ENCODE results near the gene SMC1B.
"Not testable (repeated sequence)": the region's sequence is repeated elsewhere in the genome, so short reads cannot be mapped to it uniquely, and the experiment has no call there.

The SMC1B gene

DNA sequence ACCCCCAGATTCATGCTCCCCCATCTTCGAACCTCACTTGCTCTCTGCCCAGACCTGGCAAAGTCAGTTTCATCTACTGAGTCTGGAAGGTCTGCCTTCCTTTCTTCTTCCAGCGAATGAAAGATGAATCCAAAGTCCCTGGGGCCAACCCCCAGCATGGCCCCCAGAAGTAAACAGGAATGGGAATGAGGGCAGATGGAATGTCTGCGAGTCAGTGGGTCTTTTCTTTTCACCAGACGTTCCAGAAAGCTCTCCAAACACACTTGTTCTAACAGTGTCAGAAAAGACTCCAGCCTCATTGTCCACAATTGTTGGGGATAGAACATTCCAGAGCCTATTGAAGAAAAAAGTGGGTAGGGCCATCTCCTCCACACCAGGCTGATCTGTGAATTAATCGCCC, 28.7 kb upstream of the SMC1B start:
- no peak for DNase-seq (ENCODE audit: low read depth)

DNA sequence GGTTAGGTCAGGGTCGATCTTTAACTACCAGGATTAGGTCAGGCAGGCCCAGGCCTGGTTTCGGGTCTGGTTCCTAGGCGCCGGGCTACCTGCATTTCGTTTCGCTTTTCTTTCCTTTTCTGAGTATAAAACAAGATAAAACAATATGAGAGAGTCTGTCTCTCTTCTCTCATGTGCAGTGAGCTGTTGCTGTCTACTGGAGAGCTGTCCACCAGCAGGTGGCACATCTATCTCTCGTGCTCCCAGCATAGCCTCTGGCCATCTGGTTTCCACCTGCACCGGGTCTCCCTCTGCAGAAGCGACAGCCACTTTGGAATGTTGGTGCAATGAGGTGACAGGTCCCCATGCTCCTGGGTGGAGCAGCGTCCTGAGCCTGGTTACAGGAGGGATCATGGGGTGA, 27.7 kb upstream of the SMC1B start:
- DNase-seq (ENCODE audit: low read depth) = peak; percentile 64

DNA sequence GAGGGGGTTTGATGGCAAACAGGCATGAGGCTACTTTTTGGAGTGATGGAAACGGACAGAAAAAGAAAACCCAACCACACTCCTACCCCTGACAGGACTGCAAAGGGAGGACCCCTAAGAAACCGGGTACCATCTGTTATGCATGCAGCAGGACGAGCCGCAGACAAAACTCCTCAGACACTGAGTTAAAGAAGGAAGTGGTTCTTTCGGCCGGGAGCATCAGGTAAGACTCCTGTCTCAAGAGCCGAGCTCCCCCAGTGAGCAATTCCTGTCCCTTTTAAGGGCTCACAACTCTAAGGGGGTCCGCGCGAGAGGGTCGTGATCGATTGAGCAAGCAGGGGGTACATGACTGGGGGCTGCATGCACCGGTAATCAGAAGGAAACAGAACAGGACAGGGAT, 27.3 kb upstream of the SMC1B start:
- DNase-seq (ENCODE audit: low read depth) = not testable (repeated sequence)

- DNase-seq (ENCODE audit: low read depth) = no peak
These were observed 24.9 kb upstream of the SMC1B start for GRCh38 chr22:45438336-45438735.

DNA sequence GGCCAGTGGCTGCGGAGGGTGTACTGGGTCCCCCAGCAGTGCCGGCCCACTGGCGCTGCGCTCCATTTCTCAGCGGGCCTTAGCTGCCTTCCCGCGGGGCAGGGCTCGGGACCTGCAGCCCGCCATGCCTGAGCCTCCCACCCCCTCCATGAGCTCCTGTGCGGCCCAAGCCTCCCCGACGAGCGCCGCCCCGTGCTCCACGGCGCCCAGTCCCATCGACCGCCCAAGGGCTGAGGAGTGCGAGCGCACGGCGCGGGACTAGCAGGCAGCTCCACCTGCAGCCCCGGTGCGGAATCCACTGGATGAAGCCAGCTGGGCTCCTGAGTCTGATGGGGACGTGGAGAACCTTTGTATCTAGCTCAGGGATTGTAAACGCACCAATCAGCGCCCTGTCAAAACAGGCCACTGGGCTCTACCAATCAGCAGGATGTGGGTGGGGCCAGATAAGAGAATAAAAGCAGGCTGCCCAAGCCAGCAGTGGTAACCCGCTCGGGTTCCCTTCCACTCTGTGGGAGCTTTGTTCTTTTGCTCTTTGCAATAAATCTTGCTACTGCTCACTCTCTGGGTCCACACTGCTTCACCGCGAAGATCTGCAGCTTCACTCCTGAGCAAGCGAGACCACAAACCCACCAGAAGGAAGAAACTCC, 23.6 kb upstream of the SMC1B start:
- DNase-seq (ENCODE audit: low read depth) = not testable (repeated sequence)

GRCh38 chr22:45435544-45436139, 22.2 kb upstream of the SMC1B start:
- DNase-seq (ENCODE audit: low read depth) = peak; percentile 87

- DNase-seq (ENCODE audit: low read depth) = no peak
These were observed 21.6 kb upstream of the SMC1B start for GRCh38 chr22:45434981-45435380.

GRCh38 chr22:45430871-45431270, 17.5 kb upstream of the SMC1B start:
- DNase-seq (ENCODE audit: low read depth) = no peak

DNA sequence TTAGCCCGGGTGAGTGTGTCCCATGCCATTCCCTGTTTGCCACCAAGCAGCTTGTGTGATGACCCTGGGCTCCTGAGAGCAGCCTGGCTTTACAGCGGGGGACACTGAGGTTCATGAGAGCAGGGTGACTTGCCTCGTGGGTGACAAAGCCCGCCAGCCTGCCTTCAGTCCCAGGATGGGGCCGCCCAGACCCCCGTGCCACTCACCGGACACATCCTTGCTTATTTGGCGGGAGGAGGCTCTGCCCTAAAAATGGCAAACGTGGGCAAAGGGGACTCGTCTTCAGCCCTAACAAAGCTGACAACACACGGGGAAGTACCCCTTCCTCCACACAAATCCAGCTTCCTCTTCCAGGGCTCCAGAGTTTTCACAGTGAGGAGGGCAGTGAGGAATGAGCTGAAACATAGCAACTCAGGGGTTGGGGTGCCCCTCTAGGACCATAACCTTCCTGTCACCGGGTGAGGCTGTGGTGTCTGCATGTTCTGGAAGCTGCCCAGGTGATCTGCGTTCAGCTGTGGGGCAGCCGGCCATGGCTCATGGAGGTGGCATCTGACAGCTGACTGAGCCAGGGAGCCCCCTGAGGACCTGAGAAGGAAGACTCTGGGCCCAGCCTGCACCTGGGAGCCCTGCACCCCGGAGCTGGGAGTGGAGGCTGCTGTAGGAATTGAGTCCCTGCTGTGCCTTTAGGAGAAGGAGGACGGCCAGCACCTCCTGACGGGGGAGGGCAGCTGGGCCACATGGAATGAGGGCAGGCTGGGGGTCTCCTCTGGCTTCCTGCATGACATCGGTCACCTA, 16.8 kb upstream of the SMC1B start:
- DNase-seq (ENCODE audit: low read depth) = no peak

DNA sequence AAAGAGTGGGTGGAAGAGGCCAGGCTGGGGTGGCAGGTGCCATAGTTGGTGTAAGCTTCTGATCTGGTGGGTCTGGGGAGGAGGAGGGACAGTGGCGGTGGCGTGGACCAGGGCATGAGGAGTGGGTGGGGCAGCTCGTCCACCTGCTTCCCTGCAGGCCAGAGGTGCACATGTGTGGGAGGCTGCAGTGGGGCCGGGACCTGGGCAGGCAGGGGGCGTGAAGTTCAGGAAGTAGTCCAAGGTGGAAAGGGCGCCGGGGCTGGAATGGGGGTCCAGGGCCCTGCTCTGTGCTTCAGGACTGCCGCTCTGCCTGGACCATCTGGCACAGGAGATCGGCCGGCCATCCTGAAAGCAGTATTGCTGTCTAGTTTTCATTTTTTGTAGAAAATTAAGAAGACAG, 16.0 kb upstream of the SMC1B start:
- DNase-seq (ENCODE audit: low read depth) = no peak

GRCh38 chr22:45428391-45429385, 15.3 kb upstream of the SMC1B start:
- DNase-seq (ENCODE audit: low read depth) = no peak

DNA sequence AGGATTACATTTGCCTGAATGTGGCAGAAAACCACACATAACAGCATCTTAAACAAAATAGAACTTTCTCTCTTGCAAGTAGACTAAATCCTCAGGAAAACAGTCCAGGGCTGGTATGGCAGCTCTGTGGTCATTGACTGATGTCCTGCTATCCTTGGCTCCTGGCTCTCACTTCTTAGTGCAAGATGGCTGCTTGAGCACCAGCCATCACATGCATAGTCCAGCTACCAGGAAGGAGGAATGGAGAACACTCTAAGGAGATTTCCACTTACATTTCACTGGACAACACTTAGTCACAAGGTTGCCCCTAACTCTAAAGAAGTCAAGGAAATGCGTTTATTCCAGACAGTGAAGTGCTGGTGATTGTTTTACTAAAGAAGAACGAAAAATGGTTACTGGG, 13.7 kb upstream of the SMC1B start:
- DNase-seq (ENCODE audit: low read depth) = no peak

DNA sequence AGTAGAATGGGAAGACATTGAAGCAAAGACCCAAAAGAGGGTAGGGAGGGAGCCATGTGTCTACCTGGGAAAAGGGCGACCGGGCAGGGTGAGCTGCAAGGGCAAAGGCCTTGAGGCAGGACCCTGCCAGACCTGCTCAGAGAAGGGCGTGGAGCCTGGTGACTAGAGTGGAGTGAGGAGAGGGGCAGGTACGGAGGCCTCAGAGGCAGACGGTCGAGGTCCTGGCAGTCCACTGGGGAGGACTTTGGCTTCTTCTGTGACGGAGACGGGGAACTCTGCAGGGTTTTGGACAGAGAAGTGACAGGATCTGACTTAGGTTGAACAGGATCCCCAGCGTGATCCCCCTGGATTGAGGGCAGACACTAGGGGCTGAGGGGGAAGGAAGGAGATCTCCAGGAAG, 13.0 kb upstream of the SMC1B start:
- no peak for DNase-seq (ENCODE audit: low read depth)

- DNase-seq (ENCODE audit: low read depth) = no peak
These were observed 12.3 kb upstream of the SMC1B start for GRCh38 chr22:45425531-45426265.

- DNase-seq (ENCODE audit: low read depth) = peak; percentile 39
These were observed 11.7 kb upstream of the SMC1B start for GRCh38 chr22:45425101-45425500.

DNA sequence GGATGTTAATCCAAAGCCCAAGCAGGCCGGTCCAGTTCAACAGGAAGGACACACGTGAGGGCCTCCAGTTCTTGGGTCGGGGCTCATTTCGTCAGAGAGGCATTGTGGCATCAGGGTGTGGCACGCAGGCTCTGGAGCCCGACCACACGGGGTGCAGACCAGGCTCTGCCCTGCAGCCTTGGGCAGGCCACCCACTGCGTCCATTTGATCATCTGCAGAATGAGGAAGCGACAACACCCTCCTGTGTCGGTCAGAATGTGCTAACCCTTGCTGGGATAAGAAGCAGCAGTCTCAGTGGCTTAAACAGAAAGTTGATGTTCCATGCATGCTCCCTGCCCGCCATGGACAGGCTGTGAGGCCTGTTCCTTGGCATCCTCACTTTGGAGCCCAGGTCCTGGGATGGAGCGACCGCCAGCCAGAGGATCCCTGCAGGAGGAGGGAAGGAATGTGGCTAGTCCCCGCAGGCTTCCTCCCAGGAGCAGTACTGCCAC, 10.9 kb upstream of the SMC1B start:
- DNase-seq (ENCODE audit: low read depth) = no peak

DNA sequence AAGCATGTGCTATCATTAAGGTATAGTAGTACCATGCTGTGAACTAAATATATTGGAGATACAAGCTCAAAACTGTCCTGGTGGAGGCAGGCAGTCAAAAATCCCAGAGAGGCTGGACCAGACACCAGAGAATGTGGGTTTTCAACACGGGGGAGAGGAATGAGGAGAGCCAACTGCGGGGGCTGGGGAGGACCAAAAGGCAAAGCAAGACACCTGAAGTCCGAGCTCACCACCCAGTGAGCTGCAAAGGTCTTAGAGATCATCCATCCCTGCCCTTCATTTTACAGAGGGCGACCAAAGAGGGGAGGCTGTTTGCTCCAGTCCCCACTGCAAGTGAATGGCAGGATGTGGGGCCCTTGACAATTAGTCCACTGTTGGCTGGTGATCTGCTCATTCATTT, 10.1 kb upstream of the SMC1B start:
- DNase-seq (ENCODE audit: low read depth) = no peak

- no peak for DNase-seq (ENCODE audit: low read depth)
These were observed 9.0 kb upstream of the SMC1B start for GRCh38 chr22:45422237-45422983.

- DNase-seq (ENCODE audit: low read depth) = no peak
These were observed 8.1 kb upstream of the SMC1B start for GRCh38 chr22:45421349-45422055.

DNA sequence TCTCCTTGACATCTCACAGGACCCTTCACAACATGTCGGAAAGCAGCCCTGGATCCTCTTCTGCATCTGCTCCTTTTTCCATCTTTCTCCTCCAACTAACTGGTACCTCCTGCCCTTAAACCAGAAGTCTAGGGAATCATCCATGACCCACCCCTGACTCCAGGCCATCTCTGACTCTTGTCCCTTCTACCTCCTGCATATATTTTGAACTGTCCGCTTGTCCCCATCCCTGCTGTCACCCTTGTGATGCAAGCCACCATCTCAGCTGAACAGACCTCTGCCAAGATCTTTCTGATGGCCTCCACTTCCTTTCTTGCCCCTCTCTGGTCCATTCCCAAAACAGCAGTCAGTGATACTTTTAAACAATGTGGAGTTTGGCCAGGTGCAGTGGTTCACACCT, 7.1 kb upstream of the SMC1B start:
- DNase-seq (ENCODE audit: low read depth) = no peak
